Right lobe of liver (tissue), 6 donors: Measurements from ENCODE around the gene SLC9A7. TPM values are rescaled to one million over a fixed set of nuclear protein-coding genes. Genes with fewer than 3 reads are reported as not detected.
A peak's percentile ranks its signal among the peaks of the same experiment; 100 is the strongest.

Experiments used
- ATAC-seq, 4 donors: fragments of 200-7000 bp; cut with Tn5 transposase; one replicate each; pipeline ENCODE4 v1.9.1; 2020; ENCODE audit warnings: mild to moderate bottlenecking in 4 of 4, moderate library complexity in 4 of 4
- DNase-seq, 3 donors: peaks; one replicate each; pipeline ENCODE4 v3.0.0-alpha.2; 2020
- H3K27ac ChIP-seq, 3 donors: fragments of 200-600 bp; one replicate each; pipeline ENCODE4 v1.8.0; 2022
- H3K27me3 ChIP-seq, 2 donors: fragments of 200-600 bp; one replicate each; pipeline ENCODE4 v1.8.0; 2022
- H3K36me3 ChIP-seq, 4 donors: fragments of 200-600 bp; sonication (generic) in 1 of 4; one replicate each; pipeline versions ENCODE4 v1.5.1 to v1.8.0; 2017 to 2022; ENCODE audit warnings: control low read depth in 1 of 4
- H3K4me1 ChIP-seq, 4 donors: fragments of 200-600 bp; sonication (generic) in 1 of 4; one replicate each; pipeline versions ENCODE4 v1.5.1 to v1.8.0; 2017 to 2022; ENCODE audit warnings: control low read depth in 1 of 4
- H3K4me3 ChIP-seq, 3 donors: fragments of 200-600 bp; one replicate each; pipeline ENCODE4 v1.8.0; 2022
- H3K9me3 ChIP-seq, 4 donors: fragments of 200-600 bp; sonication (generic) in 1 of 4; one replicate each; pipeline versions ENCODE4 v1.5.1 to v1.8.0; 2017 to 2022; ENCODE audit warnings: control low read depth in 1 of 4
- CTCF ChIP-seq, 4 donors: fragments of 200-600 bp in 3 of 4; fragments of 450-650 bp in 1 of 4; IDR thresholded peaks; one replicate each; pipeline versions ENCODE4 v1.5.1 to v1.8.0; 2016 to 2022; ENCODE audit warnings: antibody characterized with exemption in 4 of 4, mild to moderate bottlenecking in 2 of 4
- POLR2A ChIP-seq: fragments of 450-650 bp; IDR thresholded peaks from one replicate; pipeline ENCODE4 v1.6.1; 2017; ENCODE audit warnings: antibody characterized with exemption, mild to moderate bottlenecking
- WGBS: methylation state at CpG from one replicate; pipeline ENCODE4 v1.1.6; 2018; ENCODE audit warnings: low coverage, low lambda C conversion rate; ENCODE audit not compliant: insufficient coverage; ENCODE audit errors: missing lambda C conversion rate; 5-methylcytosine and 5-hydroxymethylcytosine counted together
- intact Hi-C, 2 donors: fragments of 100-400 bp; cut with DNase I; formaldehyde crosslinking; loops; one replicate each; pipeline versions ENCODE4 v1.11.2 to v1.14.1; 2022
- total RNA-seq, 6 experiments: library from RNA; depleted of rRNA in 2 of 6; stranded (reverse); fragments of >200 nt in 2 of 6; fragmentation: NEBNext Ultra II Directional in 3 of 6; extraction: Animal tissue kit (Norgen Biotek cat#: 25700) in 3 of 6; gene quantifications; one replicate each; pipeline versions ENCODE4 v1.1.0 to v1.2.4, GENCODE V29; 2016 to 2023
- donor health status: DM: no; HTN: yes; CAD: no.
- donor health status: DM: no; HTN: no; CAD: no.
- donor health status: DM: no; HTN: no; CAD: no.
- donor health status: DM: no; HTN: yes; CAD: no.
- donor health status: DM: no; HTN: yes; CAD: no.

Gene SLC9A7
- total RNA-seq, 6 experiments from 2014 or later = 5.7 to 9.0 (median 6.4) TPM

GRCh38 chrX:46649421-46650260, 109.3 kb downstream of the SLC9A7 start:
- ATAC-seq (peak; percentile 59 to 82 (median 78)), DNase-seq (peak in 2 of 3 donors; percentile 34 to 48)
- TF ChIP-seq POLR2A (no peak), CTCF (IDR thresholded peaks at IDR 0.05) (no peak)
- no peaks in the 10 kb centered on the region for H3K9me3 ChIP-seq
- no peak overlapping the region for H3K4me3 ChIP-seq
- no peaks in the 10 kb centered on the region for H3K27me3 ChIP-seq
- intact Hi-C loops = no loop called here
- 58% methylated on average over 7 of the region's 7 CpGs for WGBS
- H3K36me3 ChIP-seq = no peaks in the 10 kb centered on the region
- no peak overlapping the region for H3K27ac ChIP-seq
- no peaks in the 10 kb centered on the region for H3K4me1 ChIP-seq

DNA sequence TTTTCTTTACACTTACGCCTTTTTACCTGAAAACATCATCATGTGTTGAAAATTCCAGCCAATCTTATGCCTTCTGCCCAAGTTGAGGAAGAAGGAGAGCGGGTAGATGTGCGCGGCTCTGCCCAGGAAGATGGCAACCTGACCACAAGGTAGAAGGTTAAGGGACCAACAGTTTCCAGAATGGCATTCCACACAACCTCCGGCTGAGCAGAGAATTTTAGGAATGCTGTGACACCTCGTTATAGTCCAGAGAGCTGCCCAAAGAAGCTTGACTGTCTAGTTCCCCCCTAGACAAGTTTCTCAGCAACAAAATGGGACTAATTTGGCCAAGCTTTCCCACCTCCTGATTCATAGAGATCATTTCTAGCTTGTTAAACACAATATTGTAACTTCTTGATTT, 110.3 kb downstream of the SLC9A7 start:
- TF ChIP-seq POLR2A (no peak), CTCF (IDR thresholded peaks at IDR 0.05) (no peak)
- Histone ChIP-seq H3K27ac (no peak overlapping the region), H3K9me3 (no peaks in the 10 kb centered on the region), H3K4me3 (no peak overlapping the region), H3K36me3 (no peaks in the 10 kb centered on the region), H3K27me3 (no peaks in the 10 kb centered on the region), H3K4me1 (no peaks in the 10 kb centered on the region)
- ATAC-seq (no peak), DNase-seq (no peak)
- WGBS = 70% methylated on average over 6 of the region's 6 CpGs
- intact Hi-C loops = no loop called here

GRCh38 chrX:46647251-46647650, 111.7 kb downstream of the SLC9A7 start:
- ATAC-seq (no peak), DNase-seq (no peak)
- no peaks in the 10 kb centered on the region for H3K4me1 ChIP-seq
- H3K27me3 ChIP-seq = no peaks in the 10 kb centered on the region
- H3K27ac ChIP-seq = no peak overlapping the region
- no peak overlapping the region for H3K4me3 ChIP-seq
- TF ChIP-seq POLR2A (no peak), CTCF (IDR thresholded peaks at IDR 0.05) (no peak)
- intact Hi-C loops = no loop called here
- H3K36me3 ChIP-seq = no peaks in the 10 kb centered on the region
- H3K9me3 ChIP-seq = no peaks in the 10 kb centered on the region
- WGBS = 73% methylated on average over 5 of the region's 5 CpGs

DNA sequence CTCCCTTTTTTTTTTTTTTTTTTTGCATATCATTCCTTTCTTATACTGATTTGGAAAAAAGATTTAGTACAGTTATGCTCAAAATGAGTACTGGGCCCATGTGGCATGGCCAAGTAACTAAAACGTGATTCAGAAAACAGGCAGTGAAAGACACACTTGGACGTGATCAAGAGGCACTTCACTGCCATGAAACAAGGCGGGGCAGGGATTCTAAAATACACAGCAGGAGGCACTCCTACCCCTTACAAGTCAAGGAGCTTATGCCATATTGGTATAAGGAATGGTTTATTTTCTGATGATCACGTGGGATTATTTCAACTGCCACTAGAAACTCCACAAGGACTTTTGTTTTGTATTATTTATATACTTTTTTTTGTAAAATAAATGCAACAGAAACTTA, 113.3 kb downstream of the SLC9A7 start:
- intact Hi-C loops = no loop called here
- DNase-seq = no peak
- ATAC-seq = no peak
- Histone ChIP-seq H3K36me3 (no peaks in the 10 kb centered on the region), H3K27ac (no peak overlapping the region), H3K9me3 (no peaks in the 10 kb centered on the region), H3K27me3 (no peaks in the 10 kb centered on the region), H3K4me1 (no peaks in the 10 kb centered on the region), H3K4me3 (no peak overlapping the region)
- whole genome bisulfite sequencing = 61% methylated on average over 4 of the region's 4 CpGs
- no peak for TF ChIP-seq POLR2A
- TF ChIP-seq CTCF (IDR thresholded peaks at IDR 0.05) = no peak
